Glomerular endothelial cell (primary cell): ENCODE results near the gene SLC25A39. TPM values are rescaled to one million over a fixed set of nuclear protein-coding genes. Genes with fewer than 3 reads are reported as not detected.
"Not testable (repeated sequence)": the region's sequence is repeated elsewhere in the genome, so short reads cannot be mapped to it uniquely, and the experiment has no call there.

Experiments used
- DNase-seq: peaks from one replicate; pipeline ENCODE4 v3.0.0-alpha.2; 2011; ENCODE audit warnings: low read depth, low spot score; ENCODE audit errors: extremely low read depth
- total RNA-seq: library from RNA; depleted of rRNA; stranded (reverse); fragments of >200 nt; gene quantifications from 2 replicates; pipeline ENCODE4 v1.2.3, GENCODE V29; 2015

SLC25A39 gene
- total RNA-seq, result 100 and 126 TPM in 2 replicates

GRCh38 chr17:44324571-44325275 lies at the start of gene SLC25A39:
SLC25A39 (minus strand) TSS chr17:44324823; CDS start chr17:44323562, 1,261 bp downstream.
- DNase-seq, result no peak

GRCh38 chr17:44372036-44372435 lies 47.4 kb upstream of the SLC25A39 start:
- DNase-seq, result no peak

GRCh38 chr17:44369414-44370023 lies 44.9 kb upstream of the SLC25A39 start:
- DNase-seq, result not testable (repeated sequence)

- not testable (repeated sequence) for DNase-seq
These were observed 44.0 kb upstream of the SLC25A39 start for GRCh38 chr17:44368391-44369243.

GRCh38 chr17:44367231-44367979 lies 42.8 kb upstream of the SLC25A39 start:
- DNase-seq, result no peak

GRCh38 chr17:44365051-44365450 lies 40.4 kb upstream of the SLC25A39 start:
- not testable (repeated sequence) for DNase-seq

- no peak for DNase-seq
These were observed 39.1 kb upstream of the SLC25A39 start, which contains the start of gene FAM171A2 for GRCh38 chr17:44363613-44364159. FAM171A2 (minus strand) TSS chr17:44363853; CDS start chr17:44363714, 139 bp downstream.

GRCh38 chr17:44362949-44363612 lies 38.5 kb upstream of the SLC25A39 start:
- no peak for DNase-seq

- no peak for DNase-seq
These were observed 37.9 kb upstream of the SLC25A39 start for GRCh38 chr17:44362459-44362948.

GRCh38 chr17:44361292-44362260 lies 37.0 kb upstream of the SLC25A39 start:
- DNase-seq, result no peak

GRCh38 chr17:44360826-44361225 lies 36.2 kb upstream of the SLC25A39 start:
- no peak for DNase-seq

GRCh38 chr17:44360144-44360533 lies 35.5 kb upstream of the SLC25A39 start:
- DNase-seq, result no peak

GRCh38 chr17:44359458-44360143 lies 35.0 kb upstream of the SLC25A39 start:
- no peak for DNase-seq

GRCh38 chr17:44359006-44359405 lies 34.4 kb upstream of the SLC25A39 start:
- DNase-seq, result no peak

GRCh38 chr17:44358066-44358465 lies 33.4 kb upstream of the SLC25A39 start:
- no peak for DNase-seq

GRCh38 chr17:44356241-44356640 lies 31.6 kb upstream of the SLC25A39 start:
- DNase-seq, result no peak

- DNase-seq, result no peak
These were observed 31.0 kb upstream of the SLC25A39 start for GRCh38 chr17:44355642-44356099.
